IPS-18c (cell line): ENCODE data around the gene FTCDNL1.

Source experiments
- H3K4me3 ChIP-seq: 2 replicates; pipeline ENCODE4 v1.7.0; 2013; ENCODE audit warnings: low read depth, mild to moderate bottlenecking, low read length, moderate library complexity; ENCODE audit not compliant: insufficient read depth
- H3K9me3 ChIP-seq: one replicate; pipeline ENCODE4 v1.6.1; 2013; ENCODE audit warnings: mild to moderate bottlenecking, low read length, moderate library complexity; ENCODE audit not compliant: control insufficient read depth, insufficient read depth

The FTCDNL1 gene

GRCh38 chr2:199850218-199850717 is 724 bp downstream of the FTCDNL1 start:
- Histone ChIP-seq H3K4me3 (peak overlapping the region; percentile 71; the same call in 1 of the 2 replicates), H3K9me3 (no peaks in the 10 kb centered on the region)

GRCh38 chr2:199848389-199849130 is 2.4 kb downstream of the FTCDNL1 start:
- Histone ChIP-seq H3K4me3 (no peak overlapping the region), H3K9me3 (no peaks in the 10 kb centered on the region)

- H3K9me3 ChIP-seq, result no peaks in the 10 kb centered on the region
- no peak overlapping the region for H3K4me3 ChIP-seq
Observed at GRCh38 chr2:199847181-199847864, 3.7 kb downstream of the FTCDNL1 start.

GRCh38 chr2:199842631-199843395 is 8.2 kb downstream of the FTCDNL1 start:
- Histone ChIP-seq H3K9me3 (no peaks in the 10 kb centered on the region), H3K4me3 (no peak overlapping the region)

GRCh38 chr2:199841409-199841808 is 9.6 kb downstream of the FTCDNL1 start:
- no peaks in the 10 kb centered on the region for H3K9me3 ChIP-seq
- H3K4me3 ChIP-seq, result no peak overlapping the region

- Histone ChIP-seq H3K4me3 (no peak overlapping the region), H3K9me3 (peaks cover 2% of the 10 kb centered on the region)
Observed at GRCh38 chr2:199838399-199838798, 12.6 kb downstream of the FTCDNL1 start.

- H3K4me3 ChIP-seq, result no peak overlapping the region
- H3K9me3 ChIP-seq, result peaks cover 2% of the 10 kb centered on the region
Observed at GRCh38 chr2:199836943-199837342, 14.0 kb downstream of the FTCDNL1 start.

GRCh38 chr2:199833525-199833924 is 17.5 kb downstream of the FTCDNL1 start:
- Histone ChIP-seq H3K9me3 (peaks cover 2% of the 10 kb centered on the region), H3K4me3 (no peak overlapping the region)

- peaks cover 2% of the 10 kb centered on the region for H3K9me3 ChIP-seq
- H3K4me3 ChIP-seq, result no peak overlapping the region
Observed at GRCh38 chr2:199830531-199830930, 20.5 kb downstream of the FTCDNL1 start.

- H3K4me3 ChIP-seq, result no peak overlapping the region
- H3K9me3 ChIP-seq, result peaks cover 2% of the 10 kb centered on the region
Observed at GRCh38 chr2:199829628-199830027, 21.4 kb downstream of the FTCDNL1 start.

- no peak overlapping the region for H3K4me3 ChIP-seq
- no peaks in the 10 kb centered on the region for H3K9me3 ChIP-seq
Observed at GRCh38 chr2:199819746-199820145, 31.2 kb downstream of the FTCDNL1 start.

- Histone ChIP-seq H3K9me3 (no peaks in the 10 kb centered on the region), H3K4me3 (no peak overlapping the region)
Observed at GRCh38 chr2:199818754-199819153, 32.2 kb downstream of the FTCDNL1 start.

- H3K9me3 ChIP-seq, result no peaks in the 10 kb centered on the region
- no peak overlapping the region for H3K4me3 ChIP-seq
Observed at GRCh38 chr2:199818026-199818425, 33.0 kb downstream of the FTCDNL1 start.

- Histone ChIP-seq H3K9me3 (no peaks in the 10 kb centered on the region), H3K4me3 (no peak overlapping the region)
Observed at GRCh38 chr2:199814817-199815211, 36.2 kb downstream of the FTCDNL1 start.

GRCh38 chr2:199814101-199814816 is 36.7 kb downstream of the FTCDNL1 start:
- no peaks in the 10 kb centered on the region for H3K9me3 ChIP-seq

GRCh38 chr2:199812493-199812892 is 38.5 kb downstream of the FTCDNL1 start:
- H3K9me3 ChIP-seq, result no peaks in the 10 kb centered on the region
- H3K4me3 ChIP-seq, result no peak overlapping the region

More at GRCh38 chr2:199814101-199814816, 36.7 kb downstream of the FTCDNL1 start:
- H3K4me3 ChIP-seq, result no peak overlapping the region

- Histone ChIP-seq H3K9me3 (no peaks in the 10 kb centered on the region), H3K4me3 (no peak overlapping the region)
Observed at GRCh38 chr2:199811346-199811745, 39.6 kb downstream of the FTCDNL1 start.
